Measurements from ENCODE around the gene PACRG. TPM values are rescaled to one million over a fixed set of nuclear protein-coding genes. Genes with fewer than 3 reads are reported as not detected.

The PACRG gene
- total and polyA plus RNA-seq, 2 experiments from 2014 or later, result 0.83 to 3.7 TPM

DNA sequence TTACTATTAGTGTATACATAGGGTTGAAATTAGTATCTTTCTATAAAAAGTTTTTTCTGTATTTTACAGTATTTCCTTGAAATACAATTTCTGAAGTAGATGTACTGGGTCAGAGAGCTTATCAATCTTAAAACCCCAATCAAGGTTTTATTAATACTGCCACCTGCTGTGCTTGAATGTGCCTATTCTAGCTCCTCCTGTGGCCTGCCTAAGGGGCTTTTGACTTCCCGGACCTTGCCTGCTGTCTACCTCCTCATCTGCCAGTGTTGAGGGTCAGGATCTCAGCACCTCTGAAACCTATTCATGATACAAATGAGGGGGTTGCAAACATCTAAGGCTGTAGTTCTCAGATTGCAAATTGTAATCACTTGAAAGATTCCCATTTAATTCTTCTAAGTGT lies 9.2 kb downstream of the PACRG start:
- no peak overlapping the region for H3K27ac ChIP-seq
- H3K9me3 ChIP-seq (ENCODE audit: low read depth), result no peaks in the 10 kb centered on the region
- H3K27me3 ChIP-seq, result no peaks in the 10 kb centered on the region
- no peaks in the 10 kb centered on the region for H3K36me3 ChIP-seq
- H3K4me1 ChIP-seq (ENCODE audit: low read depth), result no peaks in the 10 kb centered on the region
- DNase-seq (ENCODE audit: low read depth in 1 of 2, low spot score in 1 of 2), result no peak
- H3K4me3 ChIP-seq, result no peak overlapping the region
- TF ChIP-seq, protein P1, sequence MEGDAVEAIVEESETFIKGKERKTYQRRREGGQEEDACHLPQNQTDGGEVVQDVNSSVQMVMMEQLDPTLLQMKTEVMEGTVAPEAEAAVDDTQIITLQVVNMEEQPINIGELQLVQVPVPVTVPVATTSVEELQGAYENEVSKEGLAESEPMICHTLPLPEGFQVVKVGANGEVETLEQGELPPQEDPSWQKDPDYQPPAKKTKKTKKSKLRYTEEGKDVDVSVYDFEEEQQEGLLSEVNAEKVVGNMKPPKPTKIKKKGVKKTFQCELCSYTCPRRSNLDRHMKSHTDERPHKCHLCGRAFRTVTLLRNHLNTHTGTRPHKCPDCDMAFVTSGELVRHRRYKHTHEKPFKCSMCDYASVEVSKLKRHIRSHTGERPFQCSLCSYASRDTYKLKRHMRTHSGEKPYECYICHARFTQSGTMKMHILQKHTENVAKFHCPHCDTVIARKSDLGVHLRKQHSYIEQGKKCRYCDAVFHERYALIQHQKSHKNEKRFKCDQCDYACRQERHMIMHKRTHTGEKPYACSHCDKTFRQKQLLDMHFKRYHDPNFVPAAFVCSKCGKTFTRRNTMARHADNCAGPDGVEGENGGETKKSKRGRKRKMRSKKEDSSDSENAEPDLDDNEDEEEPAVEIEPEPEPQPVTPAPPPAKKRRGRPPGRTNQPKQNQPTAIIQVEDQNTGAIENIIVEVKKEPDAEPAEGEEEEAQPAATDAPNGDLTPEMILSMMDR (IDR thresholded peaks at IDR 0.05; ENCODE audit: low read depth, low read length), result no peak

DNA sequence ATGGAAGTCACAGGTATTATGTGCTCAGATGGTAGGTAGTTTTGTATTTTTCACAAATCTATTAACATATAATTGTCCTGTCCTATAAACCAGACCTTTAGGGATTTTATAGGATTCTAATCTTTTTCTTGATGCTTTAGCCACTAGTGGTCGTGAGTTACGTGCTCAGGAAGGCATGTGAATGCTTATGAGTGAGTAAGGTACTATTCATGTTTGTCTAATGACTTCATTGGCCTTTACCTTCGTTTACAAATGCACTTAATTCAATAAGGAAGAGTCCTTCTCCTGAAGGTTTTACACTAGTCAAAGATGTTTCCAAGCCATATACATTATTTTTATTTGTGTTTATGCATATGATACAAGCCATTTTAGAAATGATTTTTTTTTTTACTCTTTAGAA lies 23.0 kb downstream of the PACRG start:
- no peaks in the 10 kb centered on the region for H3K9me3 ChIP-seq (ENCODE audit: low read depth)
- H3K4me1 ChIP-seq (ENCODE audit: low read depth), result no peaks in the 10 kb centered on the region
- TF ChIP-seq, protein P1 (IDR thresholded peaks at IDR 0.05; ENCODE audit: low read depth, low read length), result no peak
- no peak for DNase-seq (ENCODE audit: low read depth in 1 of 2, low spot score in 1 of 2)
- H3K27ac ChIP-seq, result no peak overlapping the region
- no peak overlapping the region for H3K4me3 ChIP-seq
- no peaks in the 10 kb centered on the region for H3K36me3 ChIP-seq
- no peaks in the 10 kb centered on the region for H3K27me3 ChIP-seq

DNA sequence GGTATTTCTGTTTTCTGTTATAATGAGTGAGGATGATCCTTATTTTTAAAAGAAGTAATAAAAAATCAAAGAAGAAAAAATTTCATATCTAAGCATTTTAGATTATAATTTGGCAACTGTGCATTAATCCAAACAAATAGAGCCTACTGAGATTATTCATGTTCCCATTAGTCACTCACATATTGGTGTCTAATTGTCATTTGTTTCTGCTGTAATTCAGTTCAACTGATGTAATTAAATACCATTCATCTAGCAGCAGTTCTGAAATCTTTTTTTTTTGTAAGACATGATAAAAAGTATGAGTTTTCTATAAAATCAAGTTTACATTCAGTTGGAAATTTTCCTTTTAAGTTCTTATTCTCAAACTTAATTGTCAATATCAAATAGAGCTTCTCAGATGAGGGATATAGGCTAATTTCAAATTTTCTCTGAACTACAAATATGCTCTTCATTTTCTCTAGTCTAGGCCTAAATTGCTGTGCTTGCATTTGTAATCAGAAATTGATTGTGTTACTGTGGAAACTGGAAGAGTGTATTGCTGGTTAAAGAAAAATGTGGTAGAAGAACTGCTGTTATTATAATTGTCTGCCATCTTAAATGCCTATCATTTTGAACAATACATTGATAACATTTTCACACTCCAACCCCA lies 23.6 kb downstream of the PACRG start:
- no peak for DNase-seq (ENCODE audit: low read depth in 1 of 2, low spot score in 1 of 2)
- no peaks in the 10 kb centered on the region for H3K9me3 ChIP-seq (ENCODE audit: low read depth)
- no peaks in the 10 kb centered on the region for H3K36me3 ChIP-seq
- TF ChIP-seq, protein P1 (IDR thresholded peaks at IDR 0.05; ENCODE audit: low read depth, low read length), result no peak
- H3K27me3 ChIP-seq, result no peaks in the 10 kb centered on the region
- no peak overlapping the region for H3K4me3 ChIP-seq
- H3K27ac ChIP-seq, result no peak overlapping the region
- H3K4me1 ChIP-seq (ENCODE audit: low read depth), result no peaks in the 10 kb centered on the region

DNA sequence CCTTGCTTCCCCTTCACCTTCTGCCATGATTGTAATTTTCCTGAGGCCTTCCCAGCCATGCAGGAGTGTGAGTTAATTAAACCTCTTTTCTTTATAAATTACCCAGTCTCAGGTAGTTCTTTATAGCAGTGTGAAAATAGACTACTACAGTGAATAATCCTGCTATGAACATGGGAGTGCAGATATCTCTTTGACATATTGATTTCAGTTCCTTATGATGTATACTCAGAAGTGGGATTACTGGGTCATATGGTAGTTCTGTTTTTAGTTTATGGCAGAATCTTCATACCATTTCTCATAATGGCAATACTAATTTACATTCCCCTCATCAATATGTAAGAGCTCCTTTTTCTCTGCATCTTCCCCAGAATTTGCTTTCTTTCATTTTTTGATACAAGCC lies 26.0 kb downstream of the PACRG start:
- no peak overlapping the region for H3K4me3 ChIP-seq
- DNase-seq (ENCODE audit: low read depth in 1 of 2, low spot score in 1 of 2), result no peak
- no peak overlapping the region for H3K27ac ChIP-seq
- no peaks in the 10 kb centered on the region for H3K9me3 ChIP-seq (ENCODE audit: low read depth)
- TF ChIP-seq, protein P1 (IDR thresholded peaks at IDR 0.05; ENCODE audit: low read depth, low read length), result no peak
- no peaks in the 10 kb centered on the region for H3K27me3 ChIP-seq
- H3K36me3 ChIP-seq, result no peaks in the 10 kb centered on the region
- H3K4me1 ChIP-seq (ENCODE audit: low read depth), result no peaks in the 10 kb centered on the region

DNA sequence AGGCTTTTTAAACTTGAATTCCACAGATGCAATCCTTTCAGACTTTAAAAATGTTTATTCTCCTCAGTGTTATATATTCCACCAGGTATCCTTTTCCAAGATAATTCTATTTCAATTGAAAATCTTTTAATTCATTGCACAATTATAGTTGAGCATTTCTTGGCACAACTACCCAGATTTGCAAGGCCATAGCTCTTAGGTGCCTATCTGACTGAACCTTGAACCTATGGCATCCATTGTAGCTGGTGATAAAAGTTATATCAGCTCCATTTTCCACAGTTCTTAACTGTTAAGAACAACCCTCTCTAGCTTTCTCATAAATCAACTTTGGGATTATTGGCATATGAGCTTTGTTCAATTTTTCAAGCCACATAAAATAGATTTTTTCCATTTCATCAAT lies 42.4 kb downstream of the PACRG start:
- H3K4me3 ChIP-seq, result no peak overlapping the region
- no peak overlapping the region for H3K27ac ChIP-seq
- H3K36me3 ChIP-seq, result no peaks in the 10 kb centered on the region
- DNase-seq (ENCODE audit: low read depth in 1 of 2, low spot score in 1 of 2), result no peak
- no peaks in the 10 kb centered on the region for H3K4me1 ChIP-seq (ENCODE audit: low read depth)
- H3K27me3 ChIP-seq, result no peaks in the 10 kb centered on the region
- no peaks in the 10 kb centered on the region for H3K9me3 ChIP-seq (ENCODE audit: low read depth)
- TF ChIP-seq, protein P1 (IDR thresholded peaks at IDR 0.05; ENCODE audit: low read depth, low read length), result no peak

Data from cardiac muscle cell (in vitro differentiated cells and primary cell).